ENCODE results near the gene ELAC1.
A peak's percentile ranks its signal among the peaks of the same experiment; 100 is the strongest.
"Not testable (repeated sequence)": the region's sequence is repeated elsewhere in the genome, so short reads cannot be mapped to it uniquely, and the experiment has no call there.

Gene ELAC1

GRCh38 chr18:50967714-50968661, at the start of gene ELAC1:
TSS of gene ELAC1 (plus strand) at chr18:50968040. CDS start at chr18:50974405, 6,365 bp downstream.
- peak; percentile 84 for DNase-seq (ENCODE audit: low spot score)

DNA sequence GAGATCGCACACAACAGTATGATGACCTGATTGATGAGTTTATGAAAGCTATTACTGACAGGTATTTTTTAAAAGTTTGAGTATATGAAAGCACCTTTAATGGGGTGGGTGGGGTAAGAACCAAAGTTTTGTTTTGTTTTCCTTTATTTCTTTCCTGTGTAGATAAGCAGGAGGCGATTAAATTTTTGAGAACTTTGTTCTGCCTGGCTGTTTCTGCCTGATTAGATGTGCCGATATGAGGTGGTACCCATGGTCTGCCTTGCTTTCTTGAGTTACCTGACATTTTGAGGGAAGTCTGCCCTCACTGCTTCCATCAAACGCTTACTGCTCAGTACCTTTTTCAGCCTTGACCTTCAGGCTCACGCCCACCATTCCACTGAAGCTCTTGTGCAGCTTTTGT, 49.7 kb upstream of the ELAC1 start:
- no peak for DNase-seq (ENCODE audit: low spot score)

DNA sequence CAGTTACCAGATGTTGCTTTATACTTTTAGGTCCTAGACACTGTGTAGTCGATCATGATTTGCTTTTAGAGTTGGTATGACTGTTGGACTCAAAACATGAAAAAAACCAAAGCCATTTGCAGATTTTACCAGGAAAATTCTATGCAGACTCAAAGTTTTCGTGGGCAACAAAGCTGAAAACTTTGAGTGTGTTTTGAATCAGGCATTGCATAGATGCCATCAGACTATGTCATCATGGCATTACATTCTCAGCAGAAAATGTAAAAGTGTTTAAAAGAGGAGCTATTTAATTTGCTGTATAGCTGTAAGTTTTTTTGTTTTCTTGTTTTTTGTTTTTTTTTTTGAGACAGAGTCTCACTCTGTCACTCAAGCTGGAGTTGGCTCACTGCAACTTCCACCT, 43.5 kb upstream of the ELAC1 start:
- no peak for DNase-seq (ENCODE audit: low spot score)

- DNase-seq (ENCODE audit: low spot score): no peak
Observed at GRCh38 chr18:50926521-50926920, 41.3 kb upstream of the ELAC1 start.

DNA sequence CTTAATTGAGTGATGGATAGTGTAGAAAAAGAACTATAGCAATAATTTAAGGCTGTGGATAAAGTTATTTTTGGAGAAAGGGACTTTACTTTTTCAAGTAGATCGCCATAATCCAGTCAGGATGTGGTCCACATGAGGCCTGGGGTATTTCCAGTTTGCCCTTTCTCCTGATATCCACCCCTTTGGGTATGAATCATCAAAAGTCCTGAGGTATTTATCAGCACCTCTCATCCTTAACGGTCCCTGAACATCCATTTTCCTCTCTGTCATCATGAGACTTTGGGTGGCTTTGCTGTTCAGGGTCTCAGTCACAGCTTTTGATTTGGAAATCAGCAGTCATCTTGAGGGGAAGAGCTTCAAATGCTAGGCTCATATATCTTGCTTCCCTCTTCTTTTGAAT, 39.3 kb upstream of the ELAC1 start:
- DNase-seq (ENCODE audit: low spot score): no peak

DNA sequence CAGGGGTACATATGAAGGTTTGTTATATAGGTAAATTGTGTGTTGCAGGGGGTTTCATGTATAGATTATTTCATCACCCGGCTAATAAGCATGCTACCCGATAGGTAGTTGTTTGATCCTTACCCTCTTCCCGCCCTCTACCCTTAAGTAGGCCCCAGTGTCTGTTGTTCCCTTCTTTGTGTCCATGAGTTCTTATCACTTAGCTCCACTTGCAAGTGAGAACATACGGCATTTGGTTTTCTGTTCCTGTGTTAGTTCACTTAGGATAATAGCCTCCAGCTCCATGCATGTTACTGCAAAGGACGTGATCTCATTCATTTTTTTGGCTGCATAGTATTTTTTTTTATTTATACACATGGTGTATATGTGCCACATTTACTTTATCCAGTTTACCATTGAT, 34.2 kb upstream of the ELAC1 start:
- no peak for DNase-seq (ENCODE audit: low spot score)

- DNase-seq (ENCODE audit: low spot score): no peak
Observed at GRCh38 chr18:50934545-50935211, 33.2 kb upstream of the ELAC1 start.

GRCh38 chr18:50935493-50936191, 32.2 kb upstream of the ELAC1 start:
- no peak for DNase-seq (ENCODE audit: low spot score)

GRCh38 chr18:50937183-50937582, 30.7 kb upstream of the ELAC1 start:
- DNase-seq (ENCODE audit: low spot score): no peak

GRCh38 chr18:50938912-50939311, 28.9 kb upstream of the ELAC1 start:
- DNase-seq (ENCODE audit: low spot score): no peak

GRCh38 chr18:50944245-50944932, 23.5 kb upstream of the ELAC1 start:
- DNase-seq (ENCODE audit: low spot score): no peak

GRCh38 chr18:50945918-50946317, 21.9 kb upstream of the ELAC1 start:
- not testable (repeated sequence) for DNase-seq (ENCODE audit: low spot score)

DNA sequence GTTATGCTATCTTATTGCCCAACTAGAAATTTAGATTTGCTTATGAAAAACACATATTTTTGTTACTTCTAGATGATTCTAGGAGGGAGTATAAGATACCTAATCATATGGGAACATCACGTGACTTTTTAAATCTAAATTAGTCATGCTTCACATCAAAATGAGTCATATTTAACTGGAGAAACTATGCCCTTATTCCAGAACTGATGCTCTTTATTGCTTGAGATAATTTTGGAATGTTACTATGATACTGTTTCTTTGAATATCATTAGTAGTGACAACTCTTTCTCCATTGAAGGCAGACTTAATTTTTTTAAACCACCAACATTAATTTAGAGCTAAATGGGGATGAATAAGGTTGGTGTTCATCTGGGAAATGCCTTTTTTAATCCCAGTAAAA, 19.9 kb upstream of the ELAC1 start:
- DNase-seq (ENCODE audit: low spot score): no peak

DNA sequence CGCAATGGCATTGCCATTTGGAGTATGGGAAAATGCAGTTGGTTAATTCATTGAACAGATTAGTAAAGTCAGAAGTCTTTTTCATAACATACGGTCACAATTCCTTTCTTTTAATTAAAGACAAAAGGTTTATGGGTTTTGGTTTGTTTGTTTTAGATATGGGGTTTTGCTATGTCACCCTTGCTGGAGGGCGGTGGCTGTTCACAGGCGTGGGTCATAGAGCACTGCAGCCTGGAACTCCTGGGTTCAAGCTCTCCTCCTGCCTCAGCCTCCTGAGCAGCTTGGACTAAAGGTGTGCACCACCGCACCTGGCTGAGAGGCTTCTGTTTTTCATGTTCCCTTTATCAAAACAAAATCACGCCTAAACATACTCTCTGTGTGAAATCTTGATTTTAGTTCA, 18.7 kb upstream of the ELAC1 start:
- no peak for DNase-seq (ENCODE audit: low spot score)

DNA sequence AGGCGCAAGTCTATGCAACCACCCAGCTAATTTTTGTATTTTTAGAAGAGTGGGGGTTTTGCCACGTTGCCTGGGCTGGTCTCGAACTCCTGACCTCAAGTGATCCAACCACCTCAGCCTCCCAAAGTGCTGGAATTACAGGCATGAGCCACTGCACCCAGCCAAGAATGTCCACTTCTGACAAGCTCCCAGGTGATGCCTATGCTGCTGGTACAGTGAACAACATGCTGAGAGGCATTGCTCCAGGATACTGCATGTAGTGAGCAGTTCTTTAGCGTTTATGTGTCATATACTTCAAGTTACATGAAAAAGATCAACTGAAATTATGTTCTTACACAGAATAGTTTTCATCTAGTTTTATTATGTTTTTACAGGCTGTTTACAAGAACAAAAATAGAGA, 17.2 kb upstream of the ELAC1 start:
- no peak for DNase-seq (ENCODE audit: low spot score)

DNA sequence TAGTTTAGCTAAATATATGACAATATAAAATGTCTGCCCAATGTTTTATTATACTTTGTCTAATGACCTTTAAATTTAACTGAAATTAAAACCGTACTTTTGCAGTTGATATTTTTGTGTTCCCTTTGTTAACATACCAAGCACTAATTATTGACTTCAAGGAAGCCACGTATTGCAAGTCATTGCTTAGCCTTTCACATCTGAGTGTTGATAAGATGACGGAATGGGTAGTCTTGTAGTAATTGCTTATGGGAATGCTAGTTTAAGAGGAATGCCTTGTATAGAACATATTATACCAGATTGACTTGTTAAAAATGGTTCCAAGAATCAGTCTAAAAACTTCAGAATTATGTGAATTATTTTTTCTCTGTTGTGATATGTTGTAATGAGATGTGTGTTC, 14.0 kb upstream of the ELAC1 start:
- no peak for DNase-seq (ENCODE audit: low spot score)

- no peak for DNase-seq (ENCODE audit: low spot score)
Observed at GRCh38 chr18:50955253-50955652, 12.6 kb upstream of the ELAC1 start.

DNA sequence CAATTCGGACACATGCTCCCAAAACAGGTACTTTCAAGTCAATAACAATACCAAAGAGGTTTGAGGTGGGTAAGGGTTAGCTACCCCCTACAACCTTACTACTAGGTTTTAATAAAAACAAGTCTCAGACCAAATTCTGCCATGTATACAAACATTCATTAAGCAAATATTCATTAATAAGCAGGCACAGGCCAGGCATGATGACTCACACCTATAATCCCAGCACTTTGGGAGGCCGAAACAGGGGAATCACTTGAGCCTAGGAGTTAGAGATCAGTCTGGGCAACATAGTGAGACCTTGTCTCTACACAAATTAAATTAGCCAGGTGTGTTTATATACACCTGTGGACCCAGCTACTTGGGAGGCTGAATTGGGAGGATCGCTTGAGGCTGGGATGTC, 11.7 kb upstream of the ELAC1 start:
- DNase-seq (ENCODE audit: low spot score): no peak

GRCh38 chr18:50961974-50962373, 5.9 kb upstream of the ELAC1 start:
- DNase-seq (ENCODE audit: low spot score): no peak

DNA sequence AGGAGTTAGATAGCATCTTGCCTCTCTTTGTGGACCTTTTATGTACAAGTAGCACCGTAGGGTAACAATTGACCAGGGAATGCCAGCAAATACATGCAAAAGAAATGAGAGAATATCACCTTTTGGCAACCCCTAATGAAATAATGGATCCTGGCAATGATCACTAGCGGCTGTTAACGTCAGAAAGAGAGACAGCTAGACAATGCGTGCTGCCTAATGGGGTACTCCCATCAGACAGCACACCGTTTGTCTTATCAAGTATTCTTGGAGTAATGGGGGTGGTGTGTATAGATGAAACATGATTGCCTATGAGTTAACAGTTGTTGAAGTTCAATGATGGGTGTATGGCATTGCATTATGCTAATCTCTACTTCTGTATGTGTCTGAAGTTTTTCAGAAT, 1.6 kb downstream of the ELAC1 start:
- DNase-seq (ENCODE audit: low spot score): no peak

GRCh38 chr18:50970006-50970405, 2.2 kb downstream of the ELAC1 start:
- peak; percentile 19 for DNase-seq (ENCODE audit: low spot score)

DNA sequence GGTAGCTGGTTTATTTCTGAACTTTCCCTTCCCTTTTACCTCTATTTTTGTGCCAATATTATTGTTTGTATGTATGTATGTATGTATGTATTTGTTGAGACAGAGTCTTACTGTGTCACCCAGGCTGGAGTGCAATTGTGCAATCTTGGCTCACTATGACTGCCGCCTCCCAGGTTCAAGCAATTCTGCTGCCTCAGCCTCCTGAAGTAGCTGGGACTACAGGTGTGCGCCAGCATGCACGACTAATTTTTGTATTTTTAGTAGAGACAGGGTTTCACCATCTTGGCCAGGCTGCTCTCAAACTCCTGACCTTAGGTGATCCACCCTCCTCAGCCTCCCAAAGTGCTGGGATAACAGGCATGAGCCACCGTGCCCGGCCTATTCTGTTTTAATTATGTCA, 4.6 kb downstream of the ELAC1 start:
- not testable (repeated sequence) for DNase-seq (ENCODE audit: low spot score)
